Gastroesophageal sphincter (tissue), 4 donors: ENCODE measurements around the gene RAB14. TPM values are rescaled to one million over a fixed set of nuclear protein-coding genes. Genes with fewer than 3 reads are reported as not detected.

Experiments
- ATAC-seq: fragments of 150-250 bp; one replicate; pipeline ENCODE4 v1.9.1; 2016; ENCODE audit warnings: mild to moderate bottlenecking, moderate library complexity
- H3K27ac ChIP-seq, 4 donors: fragments of 200-600 bp; sonication (generic) in 3 of 4; 1 replicate in 3 of 4; 2 replicates in 1 of 4; pipeline ENCODE4 v1.5.1; 2016 to 2019
- H3K27me3 ChIP-seq: fragments of 200-600 bp; sonication (generic); one replicate; pipeline ENCODE4 v1.5.1; 2019
- H3K36me3 ChIP-seq, 2 donors: fragments of 200-600 bp; sonication (generic); one replicate each; pipeline ENCODE4 v1.5.1; 2019; ENCODE audit warnings: control low read depth in 1 of 2
- H3K4me1 ChIP-seq, 3 donors: fragments of 200-600 bp; sonication (generic); 1 replicate in 2 of 3; 2 replicates in 1 of 3; pipeline ENCODE4 v1.5.1; 2016 to 2019; ENCODE audit warnings: control low read depth in 2 of 3
- H3K4me3 ChIP-seq, 2 donors: fragments of 200-600 bp; sonication (generic); one replicate each; pipeline ENCODE4 v1.5.1; 2019; ENCODE audit warnings: mild to moderate bottlenecking in 1 of 2, moderate library complexity in 1 of 2
- H3K9me3 ChIP-seq, 3 donors: fragments of 200-600 bp; sonication (generic); one replicate each; pipeline ENCODE4 v1.5.1; 2017 to 2019; ENCODE audit warnings: control low read depth in 2 of 3
- CTCF ChIP-seq, 4 experiments: fragments of 200-600 bp in 2 of 4; fragments of 450-650 bp in 2 of 4; sonication (generic) in 1 of 4; IDR thresholded peaks; one replicate each; pipeline ENCODE4 v1.5.1; 2017 to 2019; ENCODE audit warnings: antibody characterized with exemption in 4 of 4, mild to moderate bottlenecking in 2 of 4, moderate library complexity in 2 of 4
- EP300 ChIP-seq: sonication (generic); formaldehyde crosslinking; IDR thresholded peaks from one replicate; pipeline ENCODE4 v1.6.1; 2017; ENCODE audit warnings: antibody characterized with exemption, mild to moderate bottlenecking
- POLR2A ChIP-seq, 2 donors: fragments of 450-650 bp; IDR thresholded peaks; one replicate each; pipeline ENCODE4 v1.6.1; 2017; ENCODE audit warnings: antibody characterized with exemption in 2 of 2, mild to moderate bottlenecking in 2 of 2, moderate library complexity in 1 of 2
- POLR2AphosphoS5 ChIP-seq: sonication (generic); formaldehyde crosslinking; IDR thresholded peaks from one replicate; pipeline ENCODE4 v1.6.1; 2017; ENCODE audit warnings: antibody characterized with exemption
- WGBS, 2 donors: methylation state at CpG; one replicate each; pipeline ENCODE4 v1.1.5; 2018; ENCODE audit warnings: low coverage in 1 of 2; 5-methylcytosine and 5-hydroxymethylcytosine counted together
- total RNA-seq, 4 donors: library from RNA; depleted of rRNA; stranded (reverse); fragments of >200 nt; gene quantifications; one replicate each; pipeline ENCODE4 v1.1.0, GENCODE V29; 2016

The RAB14 gene
- total RNA-seq, 4 donors from 2014 or later = 29.7 to 40.2 (median 31.4) TPM

GRCh38 chr9:121210536-121210935 lies 8.9 kb upstream of the RAB14 start:
- WGBS, 2 donors = 90 to 94% methylated on average over 3 to 5 of the region's 5 CpGs
- H3K9me3 ChIP-seq = no peaks in the 10 kb centered on the region
- no peak overlapping the region for H3K4me3 ChIP-seq
- peaks cover 0 to 8% (median 0%) of the 10 kb centered on the region in 3 donors for H3K4me1 ChIP-seq
- H3K36me3 ChIP-seq = no peaks in the 10 kb centered on the region
- no peak for ATAC-seq
- H3K27ac ChIP-seq = no peak overlapping the region
- TF ChIP-seq CTCF (IDR thresholded peaks at IDR 0.05) = no peak
- TF ChIP-seq POLR2A (IDR thresholded peaks at IDR 0.05) = no peak
- TF ChIP-seq POLR2AphosphoS5 = no peak
- no peak for TF ChIP-seq EP300
- H3K27me3 ChIP-seq = no peaks in the 10 kb centered on the region

DNA sequence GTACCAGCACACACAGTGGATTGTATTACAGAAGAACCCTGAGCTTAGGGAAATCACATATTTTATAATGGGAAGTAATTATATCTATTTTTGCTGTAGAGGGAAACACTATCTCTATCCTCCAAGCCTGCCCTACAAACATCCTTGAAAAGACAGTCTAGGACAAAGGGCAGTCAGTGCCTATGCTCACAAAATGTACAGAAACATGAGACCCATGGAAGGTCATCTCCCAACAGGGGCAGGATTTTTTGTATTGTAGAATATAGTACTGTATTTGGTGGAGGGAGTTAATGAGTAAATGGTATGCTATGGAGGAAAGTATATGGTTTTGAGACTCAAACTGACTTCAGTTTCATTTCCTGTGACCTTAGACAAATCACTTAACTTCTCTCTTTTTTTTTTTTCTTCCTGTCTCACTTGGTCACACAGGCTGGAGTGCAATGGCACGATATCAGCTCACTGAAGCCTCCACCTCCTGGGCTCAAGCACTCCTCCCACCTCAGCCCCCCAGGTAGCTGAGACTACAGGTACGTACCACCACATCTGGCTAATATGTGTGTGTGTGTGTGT lies 5.8 kb upstream of the RAB14 start:
- Histone ChIP-seq H3K27ac (no peak overlapping the region), H3K4me1 (peaks cover 0 to under 1% (median 0%) of the 10 kb centered on the region in 3 donors), H3K27me3 (no peaks in the 10 kb centered on the region), H3K36me3 (no peaks in the 10 kb centered on the region), H3K4me3 (no peak overlapping the region), H3K9me3 (no peaks in the 10 kb centered on the region)
- 29 to 40% methylated on average over 1 of the region's 2 CpGs for WGBS, 2 donors
- TF ChIP-seq POLR2AphosphoS5 (no peak), CTCF (IDR thresholded peaks at IDR 0.05) (no peak), POLR2A (IDR thresholded peaks at IDR 0.05) (no peak), EP300 (no peak)
- no peak for ATAC-seq

- no peak for ATAC-seq
- no peak for TF ChIP-seq POLR2AphosphoS5
- no peak for TF ChIP-seq CTCF (IDR thresholded peaks at IDR 0.05)
- TF ChIP-seq EP300 = no peak
- TF ChIP-seq POLR2A (IDR thresholded peaks at IDR 0.05) = no peak
- H3K9me3 ChIP-seq = no peaks in the 10 kb centered on the region
- H3K4me3 ChIP-seq = no peak overlapping the region
- H3K36me3 ChIP-seq = no peaks in the 10 kb centered on the region
- 49 to 52% methylated on average over 7 to 8 of the region's 8 CpGs for WGBS, 2 donors
- H3K27me3 ChIP-seq = no peaks in the 10 kb centered on the region
- H3K27ac ChIP-seq = no peak overlapping the region
- peaks cover 0 to 4% (median 0%) of the 10 kb centered on the region in 3 donors for H3K4me1 ChIP-seq
Observed at GRCh38 chr9:121206516-121207370, 5.1 kb upstream of the RAB14 start.

DNA sequence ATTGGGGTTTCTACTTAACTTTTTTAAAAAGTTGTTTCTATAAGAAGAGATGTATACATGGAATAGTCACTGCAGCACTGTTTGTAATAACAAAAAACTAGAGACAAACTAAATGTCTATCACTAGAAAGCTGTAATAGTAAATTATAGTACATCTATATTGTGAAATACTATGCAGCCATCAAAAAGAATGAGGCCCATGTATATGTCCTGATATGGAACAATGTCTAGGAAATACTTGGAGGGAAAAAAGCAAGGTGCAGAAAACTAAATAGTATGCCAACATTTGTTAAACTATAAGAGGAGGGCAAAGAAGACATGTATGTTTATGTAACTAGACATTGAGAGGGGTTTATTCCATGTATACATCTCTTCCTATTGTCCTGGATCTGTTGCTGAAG lies 2.9 kb upstream of the RAB14 start:
- H3K36me3 ChIP-seq = no peaks in the 10 kb centered on the region
- H3K9me3 ChIP-seq = no peaks in the 10 kb centered on the region
- TF ChIP-seq POLR2AphosphoS5 (no peak), CTCF (IDR thresholded peaks at IDR 0.05) (no peak), EP300 (no peak), POLR2A (IDR thresholded peaks at IDR 0.05) (no peak)
- H3K4me3 ChIP-seq = no peak overlapping the region
- H3K4me1 ChIP-seq = peaks cover 3 to 16% (median 10%) of the 10 kb centered on the region in 3 donors
- no peak overlapping the region for H3K27ac ChIP-seq
- no peaks in the 10 kb centered on the region for H3K27me3 ChIP-seq
- ATAC-seq = no peak

GRCh38 chr9:121204121-121204520 lies 2.5 kb upstream of the RAB14 start:
- Histone ChIP-seq H3K9me3 (no peaks in the 10 kb centered on the region), H3K27me3 (no peaks in the 10 kb centered on the region), H3K27ac (no peak overlapping the region), H3K4me1 (peaks cover 3 to 21% (median 15%) of the 10 kb centered on the region in 3 donors), H3K4me3 (no peak overlapping the region), H3K36me3 (no peaks in the 10 kb centered on the region)
- 62 to 69% methylated on average over 2 of the region's 2 CpGs for WGBS, 2 donors
- TF ChIP-seq EP300 = no peak
- no peak for TF ChIP-seq POLR2A (IDR thresholded peaks at IDR 0.05)
- no peak for TF ChIP-seq CTCF (IDR thresholded peaks at IDR 0.05)
- no peak for TF ChIP-seq POLR2AphosphoS5
- no peak for ATAC-seq
